Heart left ventricle (tissue), 16 donors: ENCODE data around the gene AVPI1. TPM values are rescaled to one million over a fixed set of nuclear protein-coding genes. Genes with fewer than 3 reads are reported as not detected.

Experiments
- ATAC-seq, 4 donors: fragments of 200-7000 bp; cut with Tn5 transposase; one replicate each; pipeline ENCODE4 v1.9.1; 2020 to 2022; ENCODE audit warnings: moderate library complexity in 4 of 4, mild to moderate bottlenecking in 3 of 4, moderate number of reproducible peaks in 1 of 4
- DNase-seq, 5 donors: peaks; one replicate each; pipeline ENCODE4 v3.0.0-alpha.2; 2020
- H3K27ac ChIP-seq, 12 donors: fragments of 200-600 bp; sonication (generic) in 4 of 12; one replicate each; pipeline versions ENCODE4 v1.5.0 to v1.8.0; 2016 to 2022; ENCODE audit warnings: mild to moderate bottlenecking in 2 of 12
- H3K27me3 ChIP-seq, 9 donors: fragments of 200-600 bp; sonication (generic) in 2 of 9; one replicate each; pipeline versions ENCODE4 v1.5.1 to v1.8.0; 2016 to 2022; ENCODE audit warnings: mild to moderate bottlenecking in 3 of 9
- H3K36me3 ChIP-seq, 9 donors: fragments of 200-600 bp; sonication (generic) in 2 of 9; one replicate each; pipeline versions ENCODE4 v1.5.0 to v1.8.0; 2018 to 2022; ENCODE audit warnings: mild to moderate bottlenecking in 2 of 9
- H3K4me1 ChIP-seq, 12 donors: fragments of 200-600 bp; sonication (generic) in 4 of 12; one replicate each; pipeline versions ENCODE4 v1.5.0 to v1.8.0; 2016 to 2022; ENCODE audit warnings: mild to moderate bottlenecking in 3 of 12
- H3K4me3 ChIP-seq, 12 donors: fragments of 200-600 bp; sonication (generic) in 4 of 12; one replicate each; pipeline versions ENCODE4 v1.5.0 to v1.8.0; 2017 to 2022; ENCODE audit warnings: mild to moderate bottlenecking in 9 of 12, moderate library complexity in 4 of 12
- H3K9me3 ChIP-seq, 12 donors: fragments of 200-600 bp; sonication (generic) in 4 of 12; one replicate each; pipeline versions ENCODE4 v1.5.0 to v1.8.0; 2016 to 2022; ENCODE audit warnings: mild to moderate bottlenecking in 1 of 12
- CTCF ChIP-seq, 12 donors: fragments of 200-600 bp; sonication (generic) in 4 of 12; IDR thresholded peaks; one replicate each; pipeline versions ENCODE4 v1.5.0 to v1.8.0; 2018 to 2022; ENCODE audit warnings: antibody characterized with exemption in 12 of 12, mild to moderate bottlenecking in 5 of 12
- POLR2A ChIP-seq, 2 donors: fragments of 450-650 bp; IDR thresholded peaks; one replicate each; pipeline ENCODE4 v1.6.1; 2017; ENCODE audit warnings: antibody characterized with exemption in 2 of 2, mild to moderate bottlenecking in 2 of 2, moderate library complexity in 2 of 2
- WGBS, 4 donors: extraction: QIAGEN DNeasy Blood & Tissue Kit in 2 of 4; methylation state at CpG; one replicate each; pipeline versions ENCODE4 v1.1.5 to v1.1.7; 2013 to 2018; 5-methylcytosine and 5-hydroxymethylcytosine counted together
- intact Hi-C, 10 donors: fragments of 100-400 bp; cut with DNase I; formaldehyde crosslinking; loops; one replicate each; pipeline versions ENCODE4 v1.11.1 to v1.14.2; 2022
- polyA plus RNA-seq, 2 donors: library from polyadenylated mRNA; stranded (reverse); fragments of 200-250 nt; gene quantifications; one replicate each; pipeline ENCODE4 v1.2.3, GENCODE V29; 2013
- total RNA-seq, 9 donors: library from RNA; depleted of rRNA in 2 of 9; stranded (reverse); fragments of >200 nt in 2 of 9; fragmentation: NEBNext Ultra II Directional in 3 of 9; extraction: Animal tissue kit (Norgen Biotek cat#: 25700) in 3 of 9; gene quantifications; one replicate each; pipeline versions ENCODE4 v1.1.0 to v1.2.4, GENCODE V29; 2016 to 2023
- donor health status: ischemic (EF 13 %, LVEDD 7.1; RV severe dilation, severe dysfunction).
- donor health status: healthy with polysubstance abuse.
- donor health status: DM: no; HTN: yes; CAD: no.
- donor health status: DM: no; HTN: no; CAD: no.
- donor health status: ischemic (EF 25% LVEDD 6.9; RV normal size, moderate dysfunction).
- donor health status: ischemic (EF 25% LVEDD 5.7; RV mildly dilated, moderate dysfunction).
- donor health status: healthy.
- donor health status: DM: yes; HTN: yes; CAD: no.
- donor health status: ischemic (EF 35%, LVEDD 5.7; RV mildly dilated, moderate dysfunction).
- donor health status: nonischemic (EF 11% LVEDD 7.7; RV severe dilation, severe dysfunction).
- donor health status: DM: yes; HTN: yes; CAD: no.
- donor health status: PGD.
- donor health status: ischemic (EF 29% LVEDD 5.4; RV normal size, mild dysfunction).
- donor health status: nonischemic (EF 23%, LVEDD 6.1; RV moderate dilation, normal function).

Gene AVPI1
- total and polyA plus RNA-seq, 11 donors, result 6.6 to 38.6 (median 9.9) TPM

GRCh38 chr10:97627731-97628130, 59.3 kb downstream of the AVPI1 start:
- ATAC-seq, result peak in 3 of 4 donors; percentile 34 to 74 (median 51)

More at GRCh38 chr10:97627731-97628130, 59.3 kb downstream of the AVPI1 start:
- Histone ChIP-seq H3K36me3 (no peaks in the 10 kb centered on the region), H3K4me3 (no peak overlapping the region), H3K27me3 (no peaks in the 10 kb centered on the region), H3K4me1 (peaks cover 0 to 15% (median 2%) of the 10 kb centered on the region in 12 donors), H3K9me3 (no peaks in the 10 kb centered on the region), H3K27ac (peak overlapping the region in 5 of 12 donors; percentile 12 to 68 (median 21))
- no peak for DNase-seq
- no peak for TF ChIP-seq POLR2A (IDR thresholded peaks at IDR 0.05)
- no peak for TF ChIP-seq CTCF (IDR thresholded peaks at IDR 0.05)
- intact Hi-C loops, result loop anchor here in 1 of 10 donors (10.0 kb wide), 1 partner anchor 223 kb away; the partner anchor contains the start of gene RRP12
- 33 to 39% (median 38%) methylated on average over 4 of the region's 4 CpGs for WGBS, 4 donors

Other genes with a start within 250 kb of the AVPI1 start
- gene EXOSC1, start 241.2 kb downstream of the AVPI1 start, total RNA-seq, result 10 to 100 TPM; 14.8 to 24.6 (median 16.9) TPM
- gene EXOSC1, start 241.2 kb downstream of the AVPI1 start, polyA plus RNA-seq, result 10 to 100 TPM; 26.0 to 34.5 TPM
- gene ZDHHC16, start 241.1 kb downstream of the AVPI1 start, total RNA-seq, result 10 to 100 TPM; 16.2 to 36.8 (median 25.2) TPM
- gene ZDHHC16, start 241.1 kb downstream of the AVPI1 start, polyA plus RNA-seq, result 10 to 100 TPM; 21.3 to 59.5 TPM
- gene MMS19, start 188.8 kb downstream of the AVPI1 start, total RNA-seq, result 10 to 100 TPM; 30.2 to 63.5 (median 48.1) TPM
- 10 to 100 TPM; 43.9 to 52.0 TPM for gene MMS19, start 188.8 kb downstream of the AVPI1 start, polyA plus RNA-seq
- gene UBTD1, start 188.3 kb downstream of the AVPI1 start, total RNA-seq, result 10 to 100 TPM; 18.2 to 42.9 (median 27.7) TPM
- 10 to 100 TPM; 49.0 to 49.7 TPM for gene UBTD1, start 188.3 kb downstream of the AVPI1 start, polyA plus RNA-seq
- 1,000 to 10,000 TPM in 1 of 9 donors, 100 to 1,000 TPM in 6, 10 to 100 TPM in 2; 56.7 to 2,367 (median 517) TPM for gene ANKRD2, start 114.5 kb downstream of the AVPI1 start, total RNA-seq
- 100 to 1,000 TPM; 450 to 857 TPM for gene ANKRD2, start 114.5 kb downstream of the AVPI1 start, polyA plus RNA-seq
- 10 to 100 TPM in 8 of 9 donors, 1 to 10 TPM in 1; 7.5 to 82.6 (median 19.2) TPM for gene HOGA1, start 102.9 kb downstream of the AVPI1 start, total RNA-seq
- gene HOGA1, start 102.9 kb downstream of the AVPI1 start, polyA plus RNA-seq, result 10 to 100 TPM; 35.2 to 73.4 TPM
- 1 to 10 TPM in 2 of 9 donors, under 1 TPM in 7; 0.24 to 2.1 (median 0.58) TPM for gene C10orf62, start 97.5 kb downstream of the AVPI1 start, total RNA-seq
- gene C10orf62, start 97.5 kb downstream of the AVPI1 start, polyA plus RNA-seq, result 1 to 10 TPM; 1.3 to 1.8 TPM
- 10 to 100 TPM in 6 of 9 donors, 1 to 10 TPM in 3; 7.2 to 21.0 (median 10.8) TPM for gene MORN4, start 53.7 kb downstream of the AVPI1 start, total RNA-seq
- gene MORN4, start 53.7 kb downstream of the AVPI1 start, polyA plus RNA-seq, result 10 to 100 TPM; 16.1 to 31.7 TPM
- gene PI4K2A, start 46.6 kb downstream of the AVPI1 start, total RNA-seq, result 10 to 100 TPM; 10.4 to 24.2 (median 17.3) TPM
- gene PI4K2A, start 46.6 kb downstream of the AVPI1 start, polyA plus RNA-seq, result 10 to 100 TPM in 1 of 2 donors, 1 to 10 TPM in 1; 5.6 to 36.8 TPM
- gene MARVELD1, start 26.5 kb upstream of the AVPI1 start, total RNA-seq, result 10 to 100 TPM in 2 of 9 donors, 1 to 10 TPM in 7; 4.4 to 17.2 (median 6.8) TPM
- 10 to 100 TPM in 1 of 2 donors, 1 to 10 TPM in 1; 3.0 to 10.1 TPM for gene MARVELD1, start 26.5 kb upstream of the AVPI1 start, polyA plus RNA-seq
- 10 to 100 TPM in 8 of 9 donors, 1 to 10 TPM in 1; 7.3 to 16.1 (median 13.1) TPM for gene ZFYVE27, start 49.9 kb upstream of the AVPI1 start, total RNA-seq
- gene ZFYVE27, start 49.9 kb upstream of the AVPI1 start, polyA plus RNA-seq, result 10 to 100 TPM in 1 of 2 donors, 1 to 10 TPM in 1; 9.5 to 28.5 TPM
- 1 to 10 TPM in 5 of 9 donors, under 1 TPM in 4; 0.12 to 3.7 (median 1.8) TPM for gene SFRP5, start 84.8 kb upstream of the AVPI1 start, total RNA-seq
- 1 to 10 TPM in 1 of 2 donors, under 1 TPM in 1; 1.00 to 1.3 TPM for gene SFRP5, start 84.8 kb upstream of the AVPI1 start, polyA plus RNA-seq
- 1 to 10 TPM in 1 of 9 donors, under 1 TPM in 7, not detected in 1; 0.06 to 1.1 (median 0.16) TPM for gene GOLGA7B, start 162.6 kb upstream of the AVPI1 start, total RNA-seq
- under 1 TPM; 0.11 to 0.19 TPM for gene GOLGA7B, start 162.6 kb upstream of the AVPI1 start, polyA plus RNA-seq